NCI-H2227 treated with DMSO at 0.1 percent for 48 hours (cell line): Measurements from ENCODE around the gene PAM.
"Not testable (repeated sequence)": the region's sequence is repeated elsewhere in the genome, so short reads cannot be mapped to it uniquely, and the experiment has no call there.

Experiments used
- DNase-seq: peaks from one replicate; lab custom pipeline; 2025; lab: John Stamatoyannopoulos, UW

Gene PAM

DNA sequence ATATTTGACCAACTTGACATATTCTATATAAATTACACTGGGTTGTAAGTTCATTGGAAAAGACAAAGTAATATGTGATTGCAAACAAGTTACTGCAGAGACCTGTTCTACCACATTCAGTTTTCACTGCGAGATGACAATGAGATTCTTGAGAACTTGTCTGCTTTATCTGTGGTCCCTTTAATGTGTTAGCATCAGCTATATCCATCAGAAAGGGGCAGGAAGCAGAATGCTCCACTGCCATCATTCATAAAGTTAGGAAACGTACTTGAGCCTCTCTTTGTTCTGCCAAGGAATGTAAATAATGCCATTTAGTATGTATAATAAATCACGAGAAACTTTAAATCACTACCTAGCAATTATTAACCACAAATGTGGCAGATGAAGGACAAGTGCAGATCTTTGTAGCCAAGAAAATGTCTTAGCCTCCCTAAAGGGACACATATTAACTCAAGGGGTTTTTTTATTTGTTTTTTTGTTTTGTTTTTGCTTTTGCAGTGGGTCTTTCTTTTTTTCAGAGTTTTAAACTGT, 305.4 kb downstream of the PAM start:
- DNase-seq, result no peak

DNA sequence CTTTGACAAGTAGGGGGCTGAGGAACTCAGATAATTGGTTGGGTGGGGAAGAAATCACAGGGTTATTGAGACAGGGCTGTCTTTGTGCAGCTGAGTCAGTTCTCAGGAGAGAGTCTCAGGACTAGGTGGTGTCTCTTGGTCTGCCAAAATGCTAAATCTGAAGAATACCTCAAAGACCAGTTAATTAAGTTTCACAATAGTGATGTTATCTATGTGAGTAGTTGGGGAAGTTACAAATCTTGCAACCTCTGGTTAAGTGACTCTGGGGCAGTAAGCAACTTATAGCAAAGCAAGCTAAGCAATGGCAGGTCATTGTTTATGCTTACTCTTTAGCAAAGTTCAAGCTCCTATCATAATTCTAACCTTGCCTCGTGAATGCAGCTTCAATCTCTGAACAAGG, 311.2 kb downstream of the PAM start:
- no peak for DNase-seq

DNA sequence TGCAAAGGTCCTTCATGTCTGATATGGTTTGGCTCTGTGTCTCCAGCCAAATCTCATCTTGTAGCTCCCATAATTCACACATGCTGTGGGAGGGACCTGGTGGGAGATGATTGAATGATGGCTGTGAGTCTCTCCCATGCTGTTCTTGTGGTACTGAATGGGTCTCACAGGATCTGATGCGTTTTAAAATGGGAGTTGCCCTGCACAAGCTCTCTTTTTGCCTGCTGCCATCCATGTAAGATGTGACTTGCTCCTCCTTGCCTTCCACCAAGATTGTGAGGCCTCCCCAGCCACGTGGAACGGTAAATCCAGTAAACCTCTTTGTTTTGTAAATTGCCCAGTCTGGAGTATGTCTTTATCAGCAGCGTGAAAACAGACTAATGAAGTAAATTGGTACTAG, 318.4 kb downstream of the PAM start:
- DNase-seq, result not testable (repeated sequence)

DNA sequence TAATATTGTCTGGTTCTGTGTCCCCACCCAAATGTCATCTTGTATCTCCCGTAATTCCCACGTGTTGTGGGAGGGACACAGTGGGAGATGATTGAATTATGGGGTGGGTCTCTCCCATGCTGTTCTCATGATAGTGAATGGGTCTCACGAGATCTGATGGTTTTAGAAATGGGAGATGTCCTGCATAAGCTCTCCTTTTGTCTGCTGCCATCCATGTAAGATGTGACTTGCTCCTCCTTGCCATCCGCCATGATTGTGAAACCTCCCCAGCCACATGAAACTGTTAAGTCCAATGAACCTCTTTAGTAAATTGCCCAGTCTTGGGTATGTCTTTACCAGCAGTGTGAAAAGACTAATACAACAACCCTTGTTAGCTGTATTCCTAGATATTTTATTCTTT, 320.3 kb downstream of the PAM start:
- DNase-seq, result no peak
